HG03575 (cell line): Measurements from ENCODE around the gene LSM14A.
"Not testable (repeated sequence)": the region's sequence is repeated elsewhere in the genome, so short reads cannot be mapped to it uniquely, and the experiment has no call there.

Experiments
- ATAC-seq: cut with Tn5 transposase; IDR thresholded peaks from one replicate; pipeline ENCODE4 v1.9.1; 2021; ENCODE audit not compliant: unreplicated experiment, insufficient number of reproducible peaks, low FRiP score; ENCODE audit errors: extremely low read depth

LSM14A gene

GRCh38 chr19:34154401-34154800 lies 17.9 kb upstream of the LSM14A start:
- no peak for ATAC-seq

- no peak for ATAC-seq
These were observed 16.6 kb upstream of the LSM14A start for GRCh38 chr19:34155686-34156085.

GRCh38 chr19:34158966-34159365 lies 13.3 kb upstream of the LSM14A start:
- ATAC-seq: not testable (repeated sequence)

GRCh38 chr19:34159541-34159940 lies 12.8 kb upstream of the LSM14A start:
- not testable (repeated sequence) for ATAC-seq

GRCh38 chr19:34161902-34162301 lies 10.4 kb upstream of the LSM14A start:
- ATAC-seq: not testable (repeated sequence)

GRCh38 chr19:34165295-34165738 lies 7.0 kb upstream of the LSM14A start:
- ATAC-seq: no peak

GRCh38 chr19:34169475-34170199 lies 2.7 kb upstream of the LSM14A start:
- not testable (repeated sequence) for ATAC-seq

- ATAC-seq: no peak
These were observed 796 bp upstream of the LSM14A start for GRCh38 chr19:34171539-34171876.

- no peak for ATAC-seq
These were observed 423 bp downstream of the LSM14A start for GRCh38 chr19:34172661-34173192.

- ATAC-seq: no peak
These were observed 1.1 kb downstream of the LSM14A start for GRCh38 chr19:34173193-34173956.

- not testable (repeated sequence) for ATAC-seq
These were observed 2.9 kb downstream of the LSM14A start for GRCh38 chr19:34175173-34175572.

GRCh38 chr19:34176581-34176980 lies 4.3 kb downstream of the LSM14A start:
- ATAC-seq: no peak

GRCh38 chr19:34178274-34178610 lies 5.9 kb downstream of the LSM14A start:
- ATAC-seq: no peak

GRCh38 chr19:34179066-34179465 lies 6.8 kb downstream of the LSM14A start:
- no peak for ATAC-seq

- no peak for ATAC-seq
These were observed 8.0 kb downstream of the LSM14A start for GRCh38 chr19:34180273-34180672.

GRCh38 chr19:34180709-34181108 lies 8.4 kb downstream of the LSM14A start:
- no peak for ATAC-seq

- no peak for ATAC-seq
These were observed 9.0 kb downstream of the LSM14A start for GRCh38 chr19:34181111-34181864.

- ATAC-seq: no peak
These were observed 9.8 kb downstream of the LSM14A start for GRCh38 chr19:34182125-34182524.

- no peak for ATAC-seq
These were observed 12.7 kb downstream of the LSM14A start for GRCh38 chr19:34184880-34185491.
